ENCODE data around the gene YWHAB.

GRCh38 chr20:44912189-44912588 lies 26.7 kb downstream of the YWHAB start:
- TF ChIP-seq, protein P1, sequence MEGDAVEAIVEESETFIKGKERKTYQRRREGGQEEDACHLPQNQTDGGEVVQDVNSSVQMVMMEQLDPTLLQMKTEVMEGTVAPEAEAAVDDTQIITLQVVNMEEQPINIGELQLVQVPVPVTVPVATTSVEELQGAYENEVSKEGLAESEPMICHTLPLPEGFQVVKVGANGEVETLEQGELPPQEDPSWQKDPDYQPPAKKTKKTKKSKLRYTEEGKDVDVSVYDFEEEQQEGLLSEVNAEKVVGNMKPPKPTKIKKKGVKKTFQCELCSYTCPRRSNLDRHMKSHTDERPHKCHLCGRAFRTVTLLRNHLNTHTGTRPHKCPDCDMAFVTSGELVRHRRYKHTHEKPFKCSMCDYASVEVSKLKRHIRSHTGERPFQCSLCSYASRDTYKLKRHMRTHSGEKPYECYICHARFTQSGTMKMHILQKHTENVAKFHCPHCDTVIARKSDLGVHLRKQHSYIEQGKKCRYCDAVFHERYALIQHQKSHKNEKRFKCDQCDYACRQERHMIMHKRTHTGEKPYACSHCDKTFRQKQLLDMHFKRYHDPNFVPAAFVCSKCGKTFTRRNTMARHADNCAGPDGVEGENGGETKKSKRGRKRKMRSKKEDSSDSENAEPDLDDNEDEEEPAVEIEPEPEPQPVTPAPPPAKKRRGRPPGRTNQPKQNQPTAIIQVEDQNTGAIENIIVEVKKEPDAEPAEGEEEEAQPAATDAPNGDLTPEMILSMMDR (IDR thresholded peaks at IDR 0.05), result no peak
- TF ChIP-seq POLR2AphosphoS5 (IDR thresholded peaks at IDR 0.05; ENCODE audit: low read depth, low read length), result no peak
